SH-SY5Y (cell line): ENCODE measurements around the gene MAP2K3.

ENCODE experiments used
- GATA2 ChIP-seq: IDR thresholded peaks from 2 replicates; pipeline ENCODE4 v1.6.1; 2011; ENCODE audit warnings: mild to moderate bottlenecking, low read depth, low read length
- GATA3 ChIP-seq: IDR thresholded peaks from 2 replicates; pipeline ENCODE4 v1.6.1; 2011; ENCODE audit warnings: low read depth, mild to moderate bottlenecking, low read length, moderate library complexity

DNA sequence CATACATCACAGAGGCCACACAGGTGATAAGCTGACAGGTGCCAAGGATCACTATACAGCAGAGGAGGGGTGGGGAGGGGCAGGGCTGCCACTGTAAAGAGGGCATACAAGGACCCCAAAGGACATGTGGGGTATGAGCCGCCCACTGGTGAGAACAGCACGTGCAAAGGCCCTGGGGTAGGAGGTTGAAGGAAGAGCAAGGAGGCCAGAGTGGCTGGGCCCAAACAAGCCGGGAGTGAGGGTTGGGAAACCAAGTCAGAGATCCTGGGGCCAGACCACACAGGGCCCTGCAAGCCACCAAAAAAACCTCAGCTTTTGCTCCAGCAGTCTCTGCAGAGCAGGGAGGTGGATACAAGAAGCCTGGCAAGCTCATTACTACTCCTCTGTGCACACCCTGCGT lies 37.8 kb upstream of the MAP2K3 start:
- no peak for TF ChIP-seq GATA3
- no peak for TF ChIP-seq GATA2
